ENCODE measurements around the gene ZER1.
"Not testable (repeated sequence)": the region's sequence is repeated elsewhere in the genome, so short reads cannot be mapped to it uniquely, and the experiment has no call there.

Gene ZER1

GRCh38 chr9:128786681-128787601 lies 15.2 kb upstream of the ZER1 start, which contains the start of gene TBC1D13:
TSS of gene TBC1D13 (plus strand) at chr9:128787253. CDS start at chr9:128787354, 101 bp downstream.
- DNase-seq: peak; percentile 79 to 92

- DNase-seq: no peak
These were observed 13.7 kb upstream of the ZER1 start for GRCh38 chr9:128785427-128785826.

GRCh38 chr9:128782669-128783068 lies 10.9 kb upstream of the ZER1 start:
- no peak for DNase-seq

- no peak for DNase-seq
These were observed 9.7 kb upstream of the ZER1 start for GRCh38 chr9:128781187-128782070.

GRCh38 chr9:128780093-128780492 lies 8.4 kb upstream of the ZER1 start:
- DNase-seq: not testable (repeated sequence)

- no peak for DNase-seq
These were observed 3.1 kb upstream of the ZER1 start for GRCh38 chr9:128774804-128775203.

GRCh38 chr9:128773049-128773448 lies 1.3 kb upstream of the ZER1 start:
- DNase-seq: no peak

GRCh38 chr9:128771094-128771721 lies 519 bp downstream of the ZER1 start:
- DNase-seq: peak in 1 of 2 experiments; percentile 13

- DNase-seq: no peak
These were observed 1.3 kb downstream of the ZER1 start for GRCh38 chr9:128770286-128771030.

- no peak for DNase-seq
These were observed 3.1 kb downstream of the ZER1 start for GRCh38 chr9:128768606-128769005.

- DNase-seq: no peak
These were observed 6.2 kb downstream of the ZER1 start for GRCh38 chr9:128765499-128765898.

- DNase-seq: no peak
These were observed 7.4 kb downstream of the ZER1 start for GRCh38 chr9:128764361-128764760.

GRCh38 chr9:128762671-128763449 lies 8.9 kb downstream of the ZER1 start:
- no peak for DNase-seq

GRCh38 chr9:128757602-128758001 lies 14.1 kb downstream of the ZER1 start:
- no peak for DNase-seq

- DNase-seq: no peak
These were observed 18.1 kb downstream of the ZER1 start for GRCh38 chr9:128753627-128754026.

- DNase-seq: no peak
These were observed 20.7 kb downstream of the ZER1 start for GRCh38 chr9:128750926-128751595.

GRCh38 chr9:128747241-128747640 lies 24.5 kb downstream of the ZER1 start:
- DNase-seq: no peak

- DNase-seq: no peak
These were observed 28.3 kb downstream of the ZER1 start for GRCh38 chr9:128743421-128743820.

- no peak for DNase-seq
These were observed 29.3 kb downstream of the ZER1 start for GRCh38 chr9:128742401-128742800.

GRCh38 chr9:128735373-128735772 lies 36.4 kb downstream of the ZER1 start:
- DNase-seq: peak in 1 of 2 experiments; percentile 19

GRCh38 chr9:128733256-128733655 lies 38.5 kb downstream of the ZER1 start:
- DNase-seq: peak; percentile 93 to 94

Measured in SHP77 (cell line).